Natural killer cell (primary cell): ENCODE data around the gene MYH14. TPM values are rescaled to one million over a fixed set of nuclear protein-coding genes. Genes with fewer than 3 reads are reported as not detected.

Source experiments
- ATAC-seq, 3 donors: fragments of 150-1000 bp in 2 of 3; fragments of 200-7000 bp in 1 of 3; cut with Tn5 transposase; 1 replicate in 1 of 3; 2 replicates in 2 of 3; pipeline ENCODE4 v1.10.0; 2021; ENCODE audit warnings: mild to moderate bottlenecking in 2 of 3, moderate library complexity in 2 of 3
- DNase-seq, 2 donors: peaks; one replicate each; pipeline versions ENCODE4 v3.0.0 to v3.0.0-alpha.2; 2013 to 2021; ENCODE audit warnings: mixed read lengths in 1 of 2
- H3K27ac ChIP-seq: one replicate; pipeline ENCODE4 v1.5.1; 2013; ENCODE audit warnings: mild to moderate bottlenecking, low read length
- H3K27me3 ChIP-seq: one replicate; pipeline ENCODE4 v1.6.1; 2013; ENCODE audit warnings: low read length; ENCODE audit not compliant: control insufficient read depth, insufficient read depth
- H3K36me3 ChIP-seq: one replicate; pipeline ENCODE4 v1.6.1; 2013; ENCODE audit warnings: low read length; ENCODE audit not compliant: control insufficient read depth, insufficient read depth
- H3K4me1 ChIP-seq: one replicate; pipeline ENCODE4 v1.6.1; 2013; ENCODE audit warnings: low read length; ENCODE audit not compliant: control insufficient read depth, insufficient read depth
- H3K4me3 ChIP-seq: one replicate; pipeline ENCODE4 v1.5.1; 2013; ENCODE audit warnings: low read length
- H3K9me3 ChIP-seq: one replicate; pipeline ENCODE4 v1.6.1; 2013; ENCODE audit warnings: low read length; ENCODE audit not compliant: control insufficient read depth, insufficient read depth
- H3K27ac Mint-ChIP-seq, 2 donors: one replicate each; pipeline ENCODE4 v1.8.0; 2022; ENCODE audit warnings: mild to moderate bottlenecking in 2 of 2, mixed read lengths in 2 of 2, moderate library complexity in 1 of 2
- H3K27me3 Mint-ChIP-seq, 2 donors: one replicate each; pipeline ENCODE4 v1.8.0; 2022; ENCODE audit warnings: low read depth in 2 of 2, mixed read lengths in 2 of 2
- H3K36me3 Mint-ChIP-seq: one replicate; pipeline ENCODE4 v1.8.0; 2022; ENCODE audit warnings: mixed read lengths
- H3K4me1 Mint-ChIP-seq, 2 donors: one replicate each; pipeline ENCODE4 v1.8.0; 2022; ENCODE audit warnings: mixed read lengths in 2 of 2
- H3K4me3 Mint-ChIP-seq: one replicate; pipeline ENCODE4 v1.8.0; 2022; ENCODE audit warnings: mild to moderate bottlenecking, moderate library complexity, mixed read lengths
- H3K9me3 Mint-ChIP-seq, 2 donors: one replicate each; pipeline ENCODE4 v1.8.0; 2022; ENCODE audit warnings: mixed read lengths in 2 of 2
- WGBS: methylation state at CpG from one replicate; pipeline ENCODE4 v1.1.7; 2013; ENCODE audit warnings: missing lambda C conversion rate; ENCODE audit not compliant: insufficient coverage; 5-methylcytosine and 5-hydroxymethylcytosine counted together
- intact Hi-C: fragments of 100-400 bp; cut with micrococcal nuclease; formaldehyde crosslinking; loops from one replicate; pipeline ENCODE4 v1.14.2; 2022
- total RNA-seq, 4 donors: library from RNA; stranded (reverse); fragments of 120-200 nt in 1 of 4; gene quantifications; one replicate each; pipeline versions ENCODE4 v1.2.3 to v1.2.4, GENCODE V29; 2013 to 2022
- TF ChIP-seq, protein P1 (sequence below): fragments of 200-600 bp; IDR thresholded peaks from one replicate; pipeline ENCODE4 v1.8.0; 2022; ENCODE audit warnings: antibody characterized with exemption

The MYH14 gene
- total RNA-seq, 3 donors from 2014 or later (not counting 1 experiment from before 2014, with no cell fraction given), result not detected

DNA sequence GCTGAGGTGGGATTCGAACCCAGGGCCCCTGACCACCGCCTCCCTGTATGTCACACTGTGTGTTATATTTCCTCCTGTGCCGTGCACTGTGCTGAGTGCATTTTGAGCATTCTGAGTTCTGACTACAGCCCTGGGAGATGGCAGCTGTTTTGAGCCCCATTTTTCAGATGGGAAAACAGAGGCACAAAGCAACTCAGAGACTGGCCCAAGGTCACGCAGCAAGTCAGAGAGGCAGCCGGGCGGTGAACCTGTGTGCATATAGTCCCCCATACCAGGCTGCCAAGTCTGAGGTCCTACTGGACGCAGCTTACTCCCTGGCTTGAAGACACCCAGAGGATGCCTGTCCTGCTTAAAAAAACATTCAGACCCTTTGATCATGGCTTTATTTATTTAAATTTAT lies 17.7 kb downstream of the MYH14 start:
- Mint-ChIP-seq H3K27me3 (peaks cover 0 to 6% of the 10 kb centered on the region in 2 donors), H3K9me3 (no peaks in the 10 kb centered on the region), H3K4me1 (no peaks in the 10 kb centered on the region), H3K36me3 (no peaks in the 10 kb centered on the region), H3K4me3 (no peak overlapping the region), H3K27ac (no peak overlapping the region)
- Histone ChIP-seq H3K27me3 (no peaks in the 10 kb centered on the region), H3K9me3 (peaks cover 3% of the 10 kb centered on the region), H3K4me3 (no peak overlapping the region), H3K27ac (no peak overlapping the region), H3K36me3 (no peaks in the 10 kb centered on the region), H3K4me1 (no peaks in the 10 kb centered on the region)
- 91% methylated on average over 7 of the region's 7 CpGs for WGBS
- no peak for ATAC-seq
- TF ChIP-seq, protein P1, sequence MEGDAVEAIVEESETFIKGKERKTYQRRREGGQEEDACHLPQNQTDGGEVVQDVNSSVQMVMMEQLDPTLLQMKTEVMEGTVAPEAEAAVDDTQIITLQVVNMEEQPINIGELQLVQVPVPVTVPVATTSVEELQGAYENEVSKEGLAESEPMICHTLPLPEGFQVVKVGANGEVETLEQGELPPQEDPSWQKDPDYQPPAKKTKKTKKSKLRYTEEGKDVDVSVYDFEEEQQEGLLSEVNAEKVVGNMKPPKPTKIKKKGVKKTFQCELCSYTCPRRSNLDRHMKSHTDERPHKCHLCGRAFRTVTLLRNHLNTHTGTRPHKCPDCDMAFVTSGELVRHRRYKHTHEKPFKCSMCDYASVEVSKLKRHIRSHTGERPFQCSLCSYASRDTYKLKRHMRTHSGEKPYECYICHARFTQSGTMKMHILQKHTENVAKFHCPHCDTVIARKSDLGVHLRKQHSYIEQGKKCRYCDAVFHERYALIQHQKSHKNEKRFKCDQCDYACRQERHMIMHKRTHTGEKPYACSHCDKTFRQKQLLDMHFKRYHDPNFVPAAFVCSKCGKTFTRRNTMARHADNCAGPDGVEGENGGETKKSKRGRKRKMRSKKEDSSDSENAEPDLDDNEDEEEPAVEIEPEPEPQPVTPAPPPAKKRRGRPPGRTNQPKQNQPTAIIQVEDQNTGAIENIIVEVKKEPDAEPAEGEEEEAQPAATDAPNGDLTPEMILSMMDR, result no peak
- intact Hi-C loops, result no loop called here
- DNase-seq, result no peak

DNA sequence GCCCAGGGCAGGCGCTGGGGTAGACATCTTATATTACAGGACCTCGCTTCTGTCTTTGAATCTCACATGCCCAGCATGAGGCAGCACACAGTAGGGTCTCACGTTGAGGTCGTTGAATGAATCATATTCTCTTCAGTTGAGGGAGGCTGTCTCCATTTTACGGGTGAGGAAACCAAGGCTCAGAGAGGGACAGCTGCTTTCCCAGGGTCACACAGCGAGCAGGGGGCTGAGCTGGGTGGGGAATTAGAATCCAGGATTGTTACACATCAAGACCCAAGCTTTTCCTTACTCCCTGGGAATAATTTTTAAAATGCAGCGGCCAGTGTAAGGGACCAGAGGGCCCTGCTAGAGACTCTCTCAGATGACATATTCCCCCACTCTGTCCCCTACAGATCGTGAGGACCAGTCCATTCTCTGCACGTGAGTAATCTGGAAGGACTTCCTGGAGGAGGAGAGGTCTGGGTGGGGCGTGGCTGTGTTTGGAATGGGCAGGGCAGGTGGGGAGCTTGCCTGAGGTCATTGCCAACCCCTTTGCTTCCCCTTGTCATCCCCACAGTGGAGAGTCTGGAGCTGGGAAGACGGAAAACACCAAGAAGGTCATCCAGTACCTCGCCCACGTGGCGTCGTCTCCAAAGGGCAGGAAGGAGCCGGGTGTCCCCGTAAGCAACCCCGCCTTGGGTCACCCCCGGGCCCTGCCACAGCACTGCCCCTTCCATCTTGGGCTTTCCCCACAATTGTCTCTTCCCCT lies 19.4 kb downstream of the MYH14 start:
- TF ChIP-seq, protein P1, result no peak
- H3K9me3 ChIP-seq, result peaks cover 3% of the 10 kb centered on the region
- H3K27ac ChIP-seq, result no peak overlapping the region
- ATAC-seq, result no peak
- no peak overlapping the region for H3K27ac Mint-ChIP-seq
- no peak overlapping the region for H3K4me3 Mint-ChIP-seq
- DNase-seq, result no peak
- H3K36me3 ChIP-seq, result no peaks in the 10 kb centered on the region
- H3K4me1 ChIP-seq, result no peaks in the 10 kb centered on the region
- H3K36me3 Mint-ChIP-seq, result no peaks in the 10 kb centered on the region
- peaks cover 0 to 2% of the 10 kb centered on the region in 2 donors for H3K27me3 Mint-ChIP-seq
- no peak overlapping the region for H3K4me3 ChIP-seq
- no peaks in the 10 kb centered on the region for H3K9me3 Mint-ChIP-seq
- H3K4me1 Mint-ChIP-seq, result no peaks in the 10 kb centered on the region
- intact Hi-C loops, result no loop called here
- H3K27me3 ChIP-seq, result no peaks in the 10 kb centered on the region
- WGBS, result 87% methylated on average over 17 of the region's 19 CpGs

DNA sequence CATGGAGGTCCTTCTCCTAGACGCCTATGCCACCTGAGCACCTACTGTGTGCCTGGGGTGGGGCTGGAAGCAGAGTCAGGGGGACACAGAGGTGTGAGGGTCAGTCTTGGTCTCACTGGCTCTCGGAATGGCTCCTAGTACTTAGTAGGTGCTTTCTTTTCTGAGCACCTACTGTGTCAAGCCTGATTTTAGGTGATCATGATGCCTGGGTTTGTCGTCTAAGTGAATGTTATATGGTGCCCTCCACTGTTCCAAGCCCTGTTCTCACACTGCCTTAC lies 20.0 kb downstream of the MYH14 start:
- no peak for DNase-seq
- Histone ChIP-seq H3K4me1 (no peaks in the 10 kb centered on the region), H3K4me3 (no peak overlapping the region), H3K9me3 (peaks cover 3% of the 10 kb centered on the region), H3K27me3 (no peaks in the 10 kb centered on the region), H3K27ac (no peak overlapping the region), H3K36me3 (no peaks in the 10 kb centered on the region)
- ATAC-seq, result no peak
- Mint-ChIP-seq H3K27me3 (peaks cover 0 to 2% of the 10 kb centered on the region in 2 donors), H3K36me3 (no peaks in the 10 kb centered on the region), H3K9me3 (no peaks in the 10 kb centered on the region), H3K27ac (no peak overlapping the region), H3K4me1 (no peaks in the 10 kb centered on the region), H3K4me3 (no peak overlapping the region)
- intact Hi-C loops, result no loop called here
- TF ChIP-seq, protein P1, result no peak
- 90% methylated on average over 2 of the region's 3 CpGs for whole genome bisulfite sequencing
